ENCODE data around the gene FOXP1.

Gene FOXP1

GRCh38 chr3:71109241-71109976 lies 474.1 kb downstream of the FOXP1 start:
- H3K9ac ChIP-seq (ENCODE audit: low read length): peak overlapping the region; percentile 37
- H3K4me1 ChIP-seq (ENCODE audit: insufficient read depth, low read length): peaks cover 78% of the 10 kb centered on the region
- no peaks in the 10 kb centered on the region for H3K27me3 ChIP-seq (ENCODE audit: control insufficient read depth in 1 of 2, insufficient read depth in 2 of 2, low read length in 2 of 2)
- peak overlapping the region; percentile 64 for H3K27ac ChIP-seq (ENCODE audit: low read depth, low read length)
- H3K9me3 ChIP-seq (ENCODE audit: low read length): no peaks in the 10 kb centered on the region
- H3K36me3 ChIP-seq (ENCODE audit: insufficient read depth, low read length): peaks cover 14% of the 10 kb centered on the region
- H3K4me3 ChIP-seq (ENCODE audit: low read depth in 1 of 2, low read length in 2 of 2): no peak overlapping the region

GRCh38 chr3:71107926-71108325 lies 475.6 kb downstream of the FOXP1 start:
- Histone ChIP-seq H3K9ac (ENCODE audit: low read length) (no peak overlapping the region), H3K36me3 (ENCODE audit: insufficient read depth, low read length) (peaks cover 14% of the 10 kb centered on the region), H3K27ac (ENCODE audit: low read depth, low read length) (peak overlapping the region; percentile 68), H3K4me3 (ENCODE audit: low read depth in 1 of 2, low read length in 2 of 2) (peak overlapping the region in 1 of 2 donors; percentile 30), H3K9me3 (ENCODE audit: low read length) (no peaks in the 10 kb centered on the region), H3K27me3 (ENCODE audit: control insufficient read depth in 1 of 2, insufficient read depth in 2 of 2, low read length in 2 of 2) (no peaks in the 10 kb centered on the region), H3K4me1 (ENCODE audit: insufficient read depth, low read length) (peaks cover 76% of the 10 kb centered on the region)

- no peaks in the 10 kb centered on the region for H3K9me3 ChIP-seq (ENCODE audit: low read length)
- H3K27ac ChIP-seq (ENCODE audit: low read depth, low read length): no peak overlapping the region
- H3K4me1 ChIP-seq (ENCODE audit: insufficient read depth, low read length): peaks cover 86% of the 10 kb centered on the region
- H3K9ac ChIP-seq (ENCODE audit: low read length): no peak overlapping the region
- H3K27me3 ChIP-seq (ENCODE audit: control insufficient read depth in 1 of 2, insufficient read depth in 2 of 2, low read length in 2 of 2): no peaks in the 10 kb centered on the region
- H3K4me3 ChIP-seq (ENCODE audit: low read depth in 1 of 2, low read length in 2 of 2): no peak overlapping the region
- H3K36me3 ChIP-seq (ENCODE audit: insufficient read depth, low read length): peaks cover 4% of the 10 kb centered on the region
Observed at GRCh38 chr3:71104976-71105375, 478.6 kb downstream of the FOXP1 start.

- Histone ChIP-seq H3K4me1 (ENCODE audit: insufficient read depth, low read length) (peaks cover 85% of the 10 kb centered on the region), H3K27me3 (ENCODE audit: control insufficient read depth in 1 of 2, insufficient read depth in 2 of 2, low read length in 2 of 2) (no peaks in the 10 kb centered on the region), H3K9me3 (ENCODE audit: low read length) (no peaks in the 10 kb centered on the region), H3K36me3 (ENCODE audit: insufficient read depth, low read length) (peaks cover 4% of the 10 kb centered on the region), H3K4me3 (ENCODE audit: low read depth in 1 of 2, low read length in 2 of 2) (no peak overlapping the region), H3K27ac (ENCODE audit: low read depth, low read length) (no peak overlapping the region), H3K9ac (ENCODE audit: low read length) (no peak overlapping the region)
Observed at GRCh38 chr3:71104556-71104955, 479.0 kb downstream of the FOXP1 start.

- peaks cover 83% of the 10 kb centered on the region for H3K4me1 ChIP-seq (ENCODE audit: insufficient read depth, low read length)
- H3K9ac ChIP-seq (ENCODE audit: low read length): no peak overlapping the region
- peak overlapping the region in 1 of 2 donors; percentile 9 for H3K4me3 ChIP-seq (ENCODE audit: low read depth in 1 of 2, low read length in 2 of 2)
- no peak overlapping the region for H3K27ac ChIP-seq (ENCODE audit: low read depth, low read length)
- H3K27me3 ChIP-seq (ENCODE audit: control insufficient read depth in 1 of 2, insufficient read depth in 2 of 2, low read length in 2 of 2): no peaks in the 10 kb centered on the region
- H3K36me3 ChIP-seq (ENCODE audit: insufficient read depth, low read length): peaks cover 4% of the 10 kb centered on the region
- no peaks in the 10 kb centered on the region for H3K9me3 ChIP-seq (ENCODE audit: low read length)
Observed at GRCh38 chr3:71104121-71104541, 479.4 kb downstream of the FOXP1 start.

GRCh38 chr3:71103430-71103921 lies 480.1 kb downstream of the FOXP1 start:
- Histone ChIP-seq H3K36me3 (ENCODE audit: insufficient read depth, low read length) (peaks cover 4% of the 10 kb centered on the region), H3K9ac (ENCODE audit: low read length) (no peak overlapping the region), H3K27me3 (ENCODE audit: control insufficient read depth in 1 of 2, insufficient read depth in 2 of 2, low read length in 2 of 2) (no peaks in the 10 kb centered on the region), H3K4me1 (ENCODE audit: insufficient read depth, low read length) (peaks cover 83% of the 10 kb centered on the region), H3K27ac (ENCODE audit: low read depth, low read length) (peak overlapping the region; percentile 53), H3K9me3 (ENCODE audit: low read length) (no peaks in the 10 kb centered on the region), H3K4me3 (ENCODE audit: low read depth in 1 of 2, low read length in 2 of 2) (peak overlapping the region in 1 of 2 donors; percentile 9)

GRCh38 chr3:71102111-71102983 lies 481.2 kb downstream of the FOXP1 start:
- no peaks in the 10 kb centered on the region for H3K9me3 ChIP-seq (ENCODE audit: low read length)
- H3K36me3 ChIP-seq (ENCODE audit: insufficient read depth, low read length): peaks cover 4% of the 10 kb centered on the region
- H3K27me3 ChIP-seq (ENCODE audit: control insufficient read depth in 1 of 2, insufficient read depth in 2 of 2, low read length in 2 of 2): no peaks in the 10 kb centered on the region
- peak overlapping the region in 1 of 2 donors; percentile 39 for H3K4me3 ChIP-seq (ENCODE audit: low read depth in 1 of 2, low read length in 2 of 2)
- peak overlapping the region; percentile 74 for H3K27ac ChIP-seq (ENCODE audit: low read depth, low read length)
- H3K9ac ChIP-seq (ENCODE audit: low read length): no peak overlapping the region
- H3K4me1 ChIP-seq (ENCODE audit: insufficient read depth, low read length): peaks cover 74% of the 10 kb centered on the region

- Histone ChIP-seq H3K27me3 (ENCODE audit: control insufficient read depth in 1 of 2, insufficient read depth in 2 of 2, low read length in 2 of 2) (no peaks in the 10 kb centered on the region), H3K9ac (ENCODE audit: low read length) (no peak overlapping the region)
Observed at GRCh38 chr3:71101626-71102025, 481.9 kb downstream of the FOXP1 start.

GRCh38 chr3:71101014-71101413 lies 482.5 kb downstream of the FOXP1 start:
- Histone ChIP-seq H3K27ac (ENCODE audit: low read depth, low read length) (peak overlapping the region; percentile 74), H3K27me3 (ENCODE audit: control insufficient read depth in 1 of 2, insufficient read depth in 2 of 2, low read length in 2 of 2) (no peaks in the 10 kb centered on the region), H3K9ac (ENCODE audit: low read length) (no peak overlapping the region), H3K9me3 (ENCODE audit: low read length) (no peaks in the 10 kb centered on the region), H3K4me3 (ENCODE audit: low read depth in 1 of 2, low read length in 2 of 2) (no peak overlapping the region), H3K4me1 (ENCODE audit: insufficient read depth, low read length) (peaks cover 69% of the 10 kb centered on the region), H3K36me3 (ENCODE audit: insufficient read depth, low read length) (no peaks in the 10 kb centered on the region)

More at GRCh38 chr3:71101626-71102025, 481.9 kb downstream of the FOXP1 start:
- Histone ChIP-seq H3K36me3 (ENCODE audit: insufficient read depth, low read length) (no peaks in the 10 kb centered on the region), H3K4me1 (ENCODE audit: insufficient read depth, low read length) (peaks cover 69% of the 10 kb centered on the region), H3K27ac (ENCODE audit: low read depth, low read length) (peak overlapping the region; percentile 74), H3K4me3 (ENCODE audit: low read depth in 1 of 2, low read length in 2 of 2) (no peak overlapping the region), H3K9me3 (ENCODE audit: low read length) (no peaks in the 10 kb centered on the region)

GRCh38 chr3:71099997-71100719 lies 483.4 kb downstream of the FOXP1 start:
- Histone ChIP-seq H3K27ac (ENCODE audit: low read depth, low read length) (peak overlapping the region; percentile 18), H3K36me3 (ENCODE audit: insufficient read depth, low read length) (no peaks in the 10 kb centered on the region), H3K4me1 (ENCODE audit: insufficient read depth, low read length) (peaks cover 61% of the 10 kb centered on the region), H3K27me3 (ENCODE audit: control insufficient read depth in 1 of 2, insufficient read depth in 2 of 2, low read length in 2 of 2) (no peaks in the 10 kb centered on the region), H3K4me3 (ENCODE audit: low read depth in 1 of 2, low read length in 2 of 2) (no peak overlapping the region), H3K9ac (ENCODE audit: low read length) (no peak overlapping the region), H3K9me3 (ENCODE audit: low read length) (no peaks in the 10 kb centered on the region)

GRCh38 chr3:71097557-71097956 lies 486.0 kb downstream of the FOXP1 start:
- Histone ChIP-seq H3K27me3 (ENCODE audit: control insufficient read depth in 1 of 2, insufficient read depth in 2 of 2, low read length in 2 of 2) (no peaks in the 10 kb centered on the region), H3K36me3 (ENCODE audit: insufficient read depth, low read length) (no peaks in the 10 kb centered on the region), H3K9me3 (ENCODE audit: low read length) (no peaks in the 10 kb centered on the region), H3K9ac (ENCODE audit: low read length) (no peak overlapping the region), H3K27ac (ENCODE audit: low read depth, low read length) (no peak overlapping the region), H3K4me1 (ENCODE audit: insufficient read depth, low read length) (peaks cover 45% of the 10 kb centered on the region), H3K4me3 (ENCODE audit: low read depth in 1 of 2, low read length in 2 of 2) (no peak overlapping the region)
